Choroid plexus epithelial cell (primary cell): ENCODE data around the gene FBF1.

Source experiments
- DNase-seq: peaks from one replicate; pipeline ENCODE4 v3.0.0-alpha.2; 2010; ENCODE audit warnings: low read depth
- H3K4me3 ChIP-seq: 2 replicates; pipeline ENCODE4 v1.5.1; 2011; ENCODE audit warnings: low read depth, mild to moderate bottlenecking, control low read depth, low read length, moderate library complexity
- CTCF ChIP-seq: conservative IDR thresholded peaks from 2 replicates; pipeline ENCODE4 v1.5.1; 2011; ENCODE audit warnings: low read depth, mild to moderate bottlenecking, control low read depth, inconsistent platforms, low read length, moderate library complexity

Gene FBF1

GRCh38 chr17:75895370-75896155 is 45.3 kb downstream of the FBF1 start:
- TF ChIP-seq CTCF, result peak; percentile 36
- peak overlapping the region; percentile 41 for H3K4me3 ChIP-seq
- no peak for DNase-seq

- TF ChIP-seq CTCF, result no peak
- no peak for DNase-seq
- no peak overlapping the region for H3K4me3 ChIP-seq
These were observed 46.7 kb downstream of the FBF1 start for GRCh38 chr17:75894049-75894733.

GRCh38 chr17:75893305-75894048 is 47.4 kb downstream of the FBF1 start:
- no peak for TF ChIP-seq CTCF
- no peak overlapping the region for H3K4me3 ChIP-seq
- no peak for DNase-seq

- H3K4me3 ChIP-seq, result no peak overlapping the region
- DNase-seq, result no peak
These were observed 48.2 kb downstream of the FBF1 start for GRCh38 chr17:75892556-75893224.

GRCh38 chr17:75891605-75892555 is 49.0 kb downstream of the FBF1 start:
- DNase-seq, result no peak
- no peak overlapping the region for H3K4me3 ChIP-seq
- no peak for TF ChIP-seq CTCF

More at GRCh38 chr17:75892556-75893224, 48.2 kb downstream of the FBF1 start:
- TF ChIP-seq CTCF, result no peak
